ENCODE results near the gene NEK7. TPM values are rescaled to one million over a fixed set of nuclear protein-coding genes. Genes with fewer than 3 reads are reported as not detected.
A peak's percentile ranks its signal among the peaks of the same experiment; 100 is the strongest.

The NEK7 gene
- total RNA-seq, 2 experiments from 2014 or later, result 49.1 to 49.3 TPM

DNA sequence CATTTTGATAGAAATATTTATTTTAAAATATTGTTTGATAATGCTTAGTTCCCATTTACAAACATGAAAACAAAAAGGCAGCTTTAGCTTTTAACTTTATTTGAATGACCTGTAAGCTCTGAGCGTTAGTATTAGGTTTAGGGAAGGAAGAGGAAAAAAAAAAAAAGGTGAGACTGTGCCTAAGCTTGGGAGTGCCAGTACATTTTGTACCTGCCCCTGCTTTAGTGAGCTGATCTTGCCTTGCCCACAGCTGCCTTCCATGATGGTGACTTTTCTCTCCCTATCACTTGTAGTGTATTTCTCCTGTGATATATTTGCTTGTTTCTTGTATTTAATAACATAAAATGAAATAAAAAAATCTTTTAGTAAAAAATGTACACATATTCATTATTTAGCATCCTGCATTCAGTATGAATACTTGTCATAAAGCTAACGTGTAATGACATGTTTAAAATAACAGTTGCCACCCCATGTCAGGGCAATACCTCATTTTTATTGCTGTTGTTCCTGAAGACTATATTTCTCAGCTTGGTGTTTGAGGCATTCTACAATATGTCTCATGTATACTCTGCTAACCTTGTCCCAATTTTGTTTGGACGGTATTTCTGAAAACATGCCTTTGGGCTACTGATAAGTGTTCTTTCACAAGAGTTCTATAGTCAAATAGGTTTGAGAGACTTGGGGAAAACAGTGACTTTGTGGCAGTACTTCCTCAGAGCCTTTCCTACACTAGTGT, 76.3 kb downstream of the NEK7 start:
- Mint-ChIP-seq H3K27me3 (no peaks in the 10 kb centered on the region), H3K36me3 (ENCODE audit: low read depth) (peaks cover 18% of the 10 kb centered on the region), H3K9me3 (peaks cover 3% of the 10 kb centered on the region), H3K4me1 (peaks cover 11% of the 10 kb centered on the region), H3K27ac (no peak overlapping the region), H3K4me3 (no peak overlapping the region)
- ChIA-PET POLR2A (no interaction called here), CTCF (interaction anchor here (0.6 kb wide), 4 partner anchors 12 to 937 kb away, joined by 3 read pairs; no protein-coding TSS in a partner anchor)
- no peak for DNase-seq

GRCh38 chr1:198234520-198235251, 77.9 kb downstream of the NEK7 start:
- no peak overlapping the region for H3K4me3 Mint-ChIP-seq
- H3K4me1 Mint-ChIP-seq, result peaks cover 11% of the 10 kb centered on the region
- H3K9me3 Mint-ChIP-seq, result peaks cover under 1% of the 10 kb centered on the region
- no peak overlapping the region for H3K27ac Mint-ChIP-seq
- H3K27me3 Mint-ChIP-seq, result no peaks in the 10 kb centered on the region
- POLR2A ChIA-PET, result no interaction called here
- no peak for DNase-seq
- peaks cover 18% of the 10 kb centered on the region for H3K36me3 Mint-ChIP-seq (ENCODE audit: low read depth)
- CTCF ChIA-PET, result interaction anchor here (0.6 to 2.1 kb wide), 2 partner anchors 11 to 601 kb away, joined by 3 to 7 read pairs; no protein-coding TSS in a partner anchor

GRCh38 chr1:198238121-198238520, 81.3 kb downstream of the NEK7 start:
- ChIA-PET CTCF (no interaction called here), POLR2A (no interaction called here)
- no peaks in the 10 kb centered on the region for H3K9me3 Mint-ChIP-seq
- no peak for DNase-seq
- peaks cover 22% of the 10 kb centered on the region for H3K4me1 Mint-ChIP-seq
- H3K27ac Mint-ChIP-seq, result no peak overlapping the region
- H3K36me3 Mint-ChIP-seq (ENCODE audit: low read depth), result peaks cover 21% of the 10 kb centered on the region
- no peaks in the 10 kb centered on the region for H3K27me3 Mint-ChIP-seq
- H3K4me3 Mint-ChIP-seq, result no peak overlapping the region

DNA sequence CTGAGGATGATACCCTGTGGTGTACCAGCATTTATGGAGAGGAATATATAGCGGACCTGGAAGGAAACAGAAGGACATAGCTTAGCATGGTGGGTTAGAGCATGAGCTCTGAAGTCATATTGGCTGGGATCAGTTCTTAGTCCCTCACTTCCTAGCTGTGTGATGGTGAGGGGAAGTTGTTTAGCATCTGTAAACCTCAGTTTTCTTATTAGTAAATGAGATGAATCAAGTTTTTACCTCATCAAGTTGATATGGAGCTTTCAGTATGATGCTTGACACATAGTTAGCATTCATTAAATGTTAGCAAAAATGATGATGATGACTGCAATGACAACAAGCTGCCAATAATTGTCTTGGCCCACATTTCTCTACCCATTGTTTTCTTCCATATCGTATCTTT, 84.8 kb downstream of the NEK7 start:
- H3K4me3 Mint-ChIP-seq, result no peak overlapping the region
- DNase-seq, result no peak
- peaks cover 11% of the 10 kb centered on the region for H3K4me1 Mint-ChIP-seq
- peaks cover 16% of the 10 kb centered on the region for H3K36me3 Mint-ChIP-seq (ENCODE audit: low read depth)
- ChIA-PET POLR2A (no interaction called here), CTCF (interaction anchor here (1.0 kb wide), 1 partner anchor 48 kb away, joined by 4 read pairs; no protein-coding TSS in a partner anchor)
- no peak overlapping the region for H3K27ac Mint-ChIP-seq
- no peaks in the 10 kb centered on the region for H3K27me3 Mint-ChIP-seq
- H3K9me3 Mint-ChIP-seq, result no peaks in the 10 kb centered on the region

GRCh38 chr1:198244772-198245171, 88.0 kb downstream of the NEK7 start:
- H3K9me3 Mint-ChIP-seq, result peaks cover 7% of the 10 kb centered on the region
- no peak overlapping the region for H3K27ac Mint-ChIP-seq
- POLR2A ChIA-PET, result no interaction called here
- peaks cover 24% of the 10 kb centered on the region for H3K36me3 Mint-ChIP-seq (ENCODE audit: low read depth)
- CTCF ChIA-PET, result interaction anchor here (0.6 to 2.2 kb wide), 5 partner anchors 9 to 1775 kb away, joined by 3 to 7 read pairs (median 3); no protein-coding TSS in a partner anchor
- H3K27me3 Mint-ChIP-seq, result no peaks in the 10 kb centered on the region
- no peak for DNase-seq
- H3K4me1 Mint-ChIP-seq, result peaks cover 16% of the 10 kb centered on the region
- H3K4me3 Mint-ChIP-seq, result no peak overlapping the region

GRCh38 chr1:198245379-198245778, 88.6 kb downstream of the NEK7 start:
- DNase-seq, result no peak
- Mint-ChIP-seq H3K36me3 (ENCODE audit: low read depth) (peaks cover 24% of the 10 kb centered on the region), H3K4me1 (peaks cover 16% of the 10 kb centered on the region), H3K27ac (no peak overlapping the region), H3K27me3 (no peaks in the 10 kb centered on the region), H3K4me3 (no peak overlapping the region), H3K9me3 (peaks cover 7% of the 10 kb centered on the region)
- POLR2A ChIA-PET, result no interaction called here
- CTCF ChIA-PET, result interaction anchor here (1.6 to 2.2 kb wide), 2 partner anchors 9 to 11 kb away, joined by 3 to 7 read pairs; no protein-coding TSS in a partner anchor

GRCh38 chr1:198246337-198246736, 89.5 kb downstream of the NEK7 start:
- Mint-ChIP-seq H3K4me1 (peaks cover 14% of the 10 kb centered on the region), H3K27ac (no peak overlapping the region), H3K4me3 (no peak overlapping the region), H3K9me3 (peaks cover 7% of the 10 kb centered on the region), H3K36me3 (ENCODE audit: low read depth) (peaks cover 21% of the 10 kb centered on the region), H3K27me3 (no peaks in the 10 kb centered on the region)
- DNase-seq, result no peak
- ChIA-PET CTCF (interaction anchor here (2.2 kb wide), 1 partner anchor 12 kb away, joined by 7 read pairs; no protein-coding TSS in a partner anchor), POLR2A (no interaction called here)

GRCh38 chr1:198253259-198253658, 96.5 kb downstream of the NEK7 start:
- Mint-ChIP-seq H3K27ac (no peak overlapping the region), H3K36me3 (ENCODE audit: low read depth) (peaks cover 21% of the 10 kb centered on the region), H3K9me3 (peaks cover 8% of the 10 kb centered on the region), H3K4me3 (no peak overlapping the region), H3K27me3 (no peaks in the 10 kb centered on the region), H3K4me1 (peaks cover 27% of the 10 kb centered on the region)
- DNase-seq, result no peak
- ChIA-PET CTCF (interaction anchor here (0.6 to 0.8 kb wide), 2 partner anchors 16 to 272 kb away, joined by 3 to 4 read pairs; no protein-coding TSS in a partner anchor), POLR2A (no interaction called here)

DNA sequence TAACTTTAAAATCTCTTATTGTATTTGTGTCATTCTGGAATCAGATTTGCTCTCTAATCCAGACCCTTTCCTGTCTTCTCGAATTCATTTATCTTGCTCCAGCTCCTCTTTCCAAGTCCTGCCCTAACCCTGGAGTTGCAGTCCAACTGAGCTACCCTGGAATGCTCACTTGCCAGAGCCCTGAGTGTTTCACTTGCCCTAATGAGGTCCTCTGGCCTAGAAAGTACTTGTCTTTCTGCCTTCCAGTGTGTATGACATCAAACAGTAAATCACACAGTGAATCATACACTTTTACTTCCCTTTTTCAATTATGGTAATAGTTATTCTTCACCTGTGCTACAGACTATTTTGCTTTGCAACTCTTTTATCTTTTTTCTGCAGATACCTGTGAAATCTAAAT, 96.9 kb downstream of the NEK7 start:
- Mint-ChIP-seq H3K36me3 (ENCODE audit: low read depth) (peaks cover 21% of the 10 kb centered on the region), H3K4me3 (no peak overlapping the region), H3K9me3 (peaks cover 7% of the 10 kb centered on the region), H3K27me3 (no peaks in the 10 kb centered on the region), H3K27ac (peak overlapping the region; percentile 71), H3K4me1 (peaks cover 31% of the 10 kb centered on the region)
- no peak for DNase-seq
- ChIA-PET CTCF (interaction anchor here (0.6 to 0.8 kb wide), 3 partner anchors 9 to 725 kb away, joined by 3 to 4 read pairs (median 3); no protein-coding TSS in a partner anchor), POLR2A (no interaction called here)

DNA sequence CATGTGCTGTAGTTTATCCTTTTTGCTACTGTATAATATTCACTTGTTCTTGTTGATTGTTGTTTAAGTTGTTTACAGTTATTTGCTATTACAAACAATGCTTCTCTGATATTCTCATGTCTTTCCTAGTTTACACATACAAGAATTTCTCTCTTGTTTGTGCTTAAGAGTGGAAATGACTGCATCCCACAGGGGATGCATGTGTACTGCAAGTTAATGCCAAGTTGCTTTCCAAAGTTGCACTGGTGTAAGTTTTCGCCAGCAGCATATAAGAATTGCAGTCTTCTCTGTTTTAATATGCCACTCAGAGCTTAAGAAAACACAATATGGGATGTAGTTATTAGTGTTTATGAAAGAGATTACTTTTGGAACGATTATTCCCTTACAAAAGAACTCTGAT, 97.7 kb downstream of the NEK7 start:
- Mint-ChIP-seq H3K27ac (no peak overlapping the region), H3K9me3 (peaks cover 5% of the 10 kb centered on the region), H3K4me3 (no peak overlapping the region), H3K36me3 (ENCODE audit: low read depth) (peaks cover 16% of the 10 kb centered on the region), H3K4me1 (peaks cover 34% of the 10 kb centered on the region), H3K27me3 (no peaks in the 10 kb centered on the region)
- CTCF ChIA-PET, result interaction anchor here (0.6 to 0.8 kb wide), 2 partner anchors 9 to 726 kb away, joined by 3 read pairs; no protein-coding TSS in a partner anchor
- POLR2A ChIA-PET, result no interaction called here
- DNase-seq, result no peak

DNA sequence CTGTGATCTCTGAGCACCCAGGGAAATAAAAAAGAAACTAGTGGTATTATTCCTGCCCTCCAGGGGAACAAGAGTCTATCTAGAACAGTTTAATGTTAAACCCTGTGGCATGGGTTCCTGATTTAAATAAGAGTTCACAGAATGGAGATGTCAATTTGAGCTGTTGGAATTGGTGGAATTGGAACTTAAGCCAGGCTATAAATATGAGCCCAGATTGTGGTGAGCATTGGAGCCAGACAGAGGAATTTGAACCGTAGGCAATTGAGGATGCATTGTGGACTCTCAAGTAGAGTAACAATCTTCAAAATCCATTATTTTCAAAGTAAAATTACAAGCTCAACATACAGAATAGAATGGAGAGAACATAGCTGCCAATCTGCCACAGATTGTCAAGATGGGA, 98.2 kb downstream of the NEK7 start:
- Mint-ChIP-seq H3K27me3 (no peaks in the 10 kb centered on the region), H3K27ac (no peak overlapping the region), H3K4me1 (peaks cover 36% of the 10 kb centered on the region), H3K36me3 (ENCODE audit: low read depth) (peaks cover 16% of the 10 kb centered on the region), H3K4me3 (no peak overlapping the region), H3K9me3 (peaks cover 5% of the 10 kb centered on the region)
- no peak for DNase-seq
- CTCF ChIA-PET, result no interaction called here
- POLR2A ChIA-PET, result no interaction called here

GRCh38 chr1:198255784-198256183, 99.0 kb downstream of the NEK7 start:
- Mint-ChIP-seq H3K36me3 (ENCODE audit: low read depth) (peaks cover 16% of the 10 kb centered on the region), H3K27me3 (no peaks in the 10 kb centered on the region), H3K4me1 (peaks cover 36% of the 10 kb centered on the region), H3K9me3 (peaks cover 5% of the 10 kb centered on the region), H3K27ac (no peak overlapping the region), H3K4me3 (no peak overlapping the region)
- CTCF ChIA-PET, result no interaction called here
- POLR2A ChIA-PET, result no interaction called here
- no peak for DNase-seq

- Mint-ChIP-seq H3K9me3 (peaks cover 2% of the 10 kb centered on the region), H3K27me3 (no peaks in the 10 kb centered on the region), H3K4me3 (no peak overlapping the region), H3K27ac (no peak overlapping the region), H3K36me3 (ENCODE audit: low read depth) (peaks cover 15% of the 10 kb centered on the region), H3K4me1 (peaks cover 25% of the 10 kb centered on the region)
- CTCF ChIA-PET, result no interaction called here
- DNase-seq, result no peak
- POLR2A ChIA-PET, result interaction anchor here (0.8 kb wide), 1 partner anchor 80 kb away, joined by 3 read pairs; no protein-coding TSS in a partner anchor
These were observed 101.7 kb downstream of the NEK7 start for GRCh38 chr1:198258491-198258890.
